Lung (tissue), 12 donors: ENCODE measurements around the gene INPP5E. TPM values are rescaled to one million over a fixed set of nuclear protein-coding genes. Genes with fewer than 3 reads are reported as not detected.

Experiments used
- ATAC-seq: fragments of 200-7000 bp; cut with Tn5 transposase; one replicate; pipeline ENCODE4 v1.9.1; 2020; ENCODE audit warnings: moderate number of reproducible peaks; ENCODE audit not compliant: insufficient read depth, low FRiP score
- DNase-seq, 3 donors: peaks; one replicate each; pipeline ENCODE4 v3.0.0-alpha.2; 2013 to 2017
- H3K27ac ChIP-seq, 2 donors: one replicate each; pipeline ENCODE4 v1.5.1; 2013; ENCODE audit warnings: mild to moderate bottlenecking in 2 of 2, moderate library complexity in 2 of 2, control low read depth in 1 of 2, inconsistent platforms in 1 of 2, low read depth in 1 of 2, low read length in 1 of 2
- H3K27me3 ChIP-seq, 3 donors: one replicate each; pipeline ENCODE4 v1.5.1; 2013; ENCODE audit warnings: low read length in 2 of 3; ENCODE audit not compliant: control insufficient read depth in 3 of 3, insufficient read depth in 3 of 3
- H3K36me3 ChIP-seq, 4 donors: one replicate each; pipeline ENCODE4 v1.5.1; 2013; ENCODE audit warnings: low read length in 4 of 4, mild to moderate bottlenecking in 1 of 4, moderate library complexity in 1 of 4; ENCODE audit not compliant: control insufficient read depth in 4 of 4, insufficient read depth in 4 of 4
- H3K4me1 ChIP-seq, 5 donors: one replicate each; pipeline ENCODE4 v1.5.1; 2013; ENCODE audit warnings: low read length in 5 of 5, mild to moderate bottlenecking in 2 of 5, moderate library complexity in 1 of 5; ENCODE audit not compliant: control insufficient read depth in 5 of 5, insufficient read depth in 5 of 5
- H3K4me3 ChIP-seq: one replicate; pipeline ENCODE4 v1.5.1; 2013; ENCODE audit warnings: mild to moderate bottlenecking, control low read depth, moderate library complexity
- H3K9ac ChIP-seq, 2 donors: one replicate each; pipeline ENCODE4 v1.5.1; 2013; ENCODE audit warnings: low read length in 2 of 2, control low read depth in 1 of 2; ENCODE audit not compliant: insufficient read depth in 1 of 2
- H3K9me3 ChIP-seq, 4 donors: one replicate each; pipeline ENCODE4 v1.5.1; 2013; ENCODE audit warnings: low read length in 3 of 4, mild to moderate bottlenecking in 1 of 4, moderate library complexity in 1 of 4; ENCODE audit not compliant: control insufficient read depth in 4 of 4, insufficient read depth in 3 of 4
- CTCF ChIP-seq: IDR thresholded peaks from 2 replicates; pipeline ENCODE4 v1.5.1; 2012; ENCODE audit warnings: mild to moderate bottlenecking; ENCODE audit errors: control extremely low read depth, extremely low read depth
- WGBS, 2 donors: extraction: QIAGEN DNeasy Blood & Tissue Kit; methylation state at CpG; one replicate each; pipeline ENCODE4 v1.1.7; 2013; 5-methylcytosine and 5-hydroxymethylcytosine counted together
- polyA plus RNA-seq, 2 donors: library from polyadenylated mRNA; stranded (reverse); fragments of 200-250 nt; gene quantifications; one replicate each; pipeline ENCODE4 v1.2.1, GENCODE V29; 2013
- total RNA-seq, 2 donors: library from RNA; depleted of rRNA in 1 of 2; stranded (reverse); fragments of >200 nt in 1 of 2; gene quantifications; one replicate each; pipeline ENCODE4 v1.2.1, GENCODE V29; 2014 to 2021
- donor health status: control.
- donor health status: control.
- donor health status: Bipolar disorder and iron deficiency.
- donor health status: healthy.
- donor health status: DM: yes; HTN: yes; CAD: no.

The INPP5E gene
- total and polyA plus RNA-seq, 4 donors: 7.2 to 18.4 (median 8.6) TPM

- ATAC-seq (no peak), DNase-seq (no peak)
- Histone ChIP-seq H3K9me3 (no peaks in the 10 kb centered on the region), H3K9ac (no peak overlapping the region), H3K4me3 (no peak overlapping the region), H3K27ac (no peak overlapping the region), H3K36me3 (peaks cover 5 to 46% (median 14%) of the 10 kb centered on the region in 4 donors), H3K27me3 (no peaks in the 10 kb centered on the region), H3K4me1 (peaks cover 0 to 15% (median 8%) of the 10 kb centered on the region in 5 donors)
- no peak for TF ChIP-seq CTCF
- WGBS, 2 donors: 79 to 82% methylated on average over 6 of the region's 6 CpGs
Measured at GRCh38 chr9:136397643-136398042, 42.0 kb downstream of the INPP5E start.

GRCh38 chr9:136396219-136396515, 43.5 kb downstream of the INPP5E start:
- Histone ChIP-seq H3K9me3 (no peaks in the 10 kb centered on the region), H3K36me3 (peaks cover 5 to 57% (median 15%) of the 10 kb centered on the region in 4 donors), H3K4me3 (no peak overlapping the region), H3K4me1 (peaks cover 0 to 15% (median 8%) of the 10 kb centered on the region in 5 donors), H3K9ac (no peak overlapping the region), H3K27ac (no peak overlapping the region), H3K27me3 (no peaks in the 10 kb centered on the region)
- no peak for TF ChIP-seq CTCF
- DNase-seq: no peak
- ATAC-seq: no peak
- 71 to 79% methylated on average over 4 of the region's 4 CpGs for WGBS, 2 donors

- Histone ChIP-seq H3K36me3 (peaks cover 5 to 57% (median 15%) of the 10 kb centered on the region in 4 donors), H3K4me3 (no peak overlapping the region), H3K9ac (no peak overlapping the region), H3K27me3 (no peaks in the 10 kb centered on the region), H3K27ac (no peak overlapping the region), H3K9me3 (no peaks in the 10 kb centered on the region), H3K4me1 (peaks cover 0 to 15% (median 8%) of the 10 kb centered on the region in 5 donors)
- WGBS, 2 donors: 88 to 97% methylated on average over 25 to 26 of the region's 26 CpGs
- DNase-seq (no peak), ATAC-seq (no peak)
- TF ChIP-seq CTCF: no peak
Measured at GRCh38 chr9:136395345-136396218, 44.1 kb downstream of the INPP5E start.
